ENCODE results near the gene ATAD3A. TPM values are rescaled to one million over a fixed set of nuclear protein-coding genes. Genes with fewer than 3 reads are reported as not detected.

ATAD3A gene
- total RNA-seq, 1 experiment from 2014 or later, result 92.7 TPM

DNA sequence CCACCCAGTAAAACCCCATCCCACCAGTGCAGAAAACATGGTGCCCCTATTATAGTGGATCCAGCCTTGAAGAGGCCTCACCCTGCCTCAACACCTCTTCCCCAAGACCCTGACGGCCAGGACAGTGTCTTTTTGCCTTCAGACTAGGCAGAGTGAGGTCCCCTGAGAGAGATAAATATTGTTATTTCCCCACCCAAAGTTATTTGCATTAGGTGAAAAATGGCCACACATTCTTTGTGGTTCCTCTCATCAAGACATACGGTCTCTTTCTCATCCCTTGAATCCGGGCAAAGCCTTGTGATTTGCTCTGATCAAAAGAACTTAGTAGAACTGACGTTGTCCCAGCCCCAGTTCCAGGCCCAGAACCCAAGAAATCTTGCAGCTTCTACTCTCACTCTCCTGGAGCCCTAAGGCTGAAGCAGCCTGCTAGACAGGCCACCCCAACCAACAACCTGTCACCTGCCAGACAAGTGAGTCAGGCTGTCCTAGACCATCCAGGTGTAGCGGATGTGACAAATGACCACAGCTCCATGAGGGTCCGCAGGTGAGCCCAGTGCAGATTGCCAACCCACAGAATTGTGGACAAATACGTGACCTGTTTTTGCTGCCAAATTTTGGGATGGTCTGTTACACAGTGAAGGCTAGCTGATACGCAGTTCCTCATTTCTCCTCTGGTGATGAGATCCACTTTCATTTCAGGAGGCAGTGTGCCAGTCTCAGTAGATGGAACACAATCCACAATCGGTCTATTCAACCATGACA is 70.8 kb downstream of the ATAD3A start:
- no TSS peak for BruUV-seq (replicated peaks)
- H3K36me3 ChIP-seq (ENCODE audit: insufficient read depth, low read length, poor library complexity, severe bottlenecking), result no peaks in the 10 kb centered on the region
- DNase-seq (ENCODE audit: low spot score), result no peak
- intact Hi-C loops (cut with micrococcal nuclease; ENCODE audit: unreplicated experiment), result no loop called here
- H3K4me1 ChIP-seq (ENCODE audit: insufficient read depth, low read length, poor library complexity, severe bottlenecking), result no peaks in the 10 kb centered on the region
- no peak overlapping the region for H3K4me3 ChIP-seq (ENCODE audit: low read depth, low read length, poor library complexity, severe bottlenecking)
- peaks cover 36% of the 10 kb centered on the region for H3K27me3 ChIP-seq (replicated peaks; ENCODE audit: insufficient read depth, low read depth, low read length, poor library complexity)
- CTCF ChIA-PET, result no interaction called here
- no peaks in the 10 kb centered on the region for H3K9me3 ChIP-seq (ENCODE audit: low read depth, low read length, poor library complexity, severe bottlenecking)
- TF ChIP-seq, protein P1, sequence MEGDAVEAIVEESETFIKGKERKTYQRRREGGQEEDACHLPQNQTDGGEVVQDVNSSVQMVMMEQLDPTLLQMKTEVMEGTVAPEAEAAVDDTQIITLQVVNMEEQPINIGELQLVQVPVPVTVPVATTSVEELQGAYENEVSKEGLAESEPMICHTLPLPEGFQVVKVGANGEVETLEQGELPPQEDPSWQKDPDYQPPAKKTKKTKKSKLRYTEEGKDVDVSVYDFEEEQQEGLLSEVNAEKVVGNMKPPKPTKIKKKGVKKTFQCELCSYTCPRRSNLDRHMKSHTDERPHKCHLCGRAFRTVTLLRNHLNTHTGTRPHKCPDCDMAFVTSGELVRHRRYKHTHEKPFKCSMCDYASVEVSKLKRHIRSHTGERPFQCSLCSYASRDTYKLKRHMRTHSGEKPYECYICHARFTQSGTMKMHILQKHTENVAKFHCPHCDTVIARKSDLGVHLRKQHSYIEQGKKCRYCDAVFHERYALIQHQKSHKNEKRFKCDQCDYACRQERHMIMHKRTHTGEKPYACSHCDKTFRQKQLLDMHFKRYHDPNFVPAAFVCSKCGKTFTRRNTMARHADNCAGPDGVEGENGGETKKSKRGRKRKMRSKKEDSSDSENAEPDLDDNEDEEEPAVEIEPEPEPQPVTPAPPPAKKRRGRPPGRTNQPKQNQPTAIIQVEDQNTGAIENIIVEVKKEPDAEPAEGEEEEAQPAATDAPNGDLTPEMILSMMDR (conservative IDR thresholded peaks at IDR 0.05; ENCODE audit: low read depth, low read length), result no peak
- TF ChIP-seq EZH2 (IDR thresholded peaks at IDR 0.05; ENCODE audit: borderline replicate concordance, low read depth, low read length, poor library complexity, severe bottlenecking), result no peak
- POLR2A ChIA-PET (ENCODE audit: low non-redundant PET), result no interaction called here
- no peak overlapping the region for H3K27ac ChIP-seq (ENCODE audit: low read depth, low read length, poor library complexity, severe bottlenecking)

DNA sequence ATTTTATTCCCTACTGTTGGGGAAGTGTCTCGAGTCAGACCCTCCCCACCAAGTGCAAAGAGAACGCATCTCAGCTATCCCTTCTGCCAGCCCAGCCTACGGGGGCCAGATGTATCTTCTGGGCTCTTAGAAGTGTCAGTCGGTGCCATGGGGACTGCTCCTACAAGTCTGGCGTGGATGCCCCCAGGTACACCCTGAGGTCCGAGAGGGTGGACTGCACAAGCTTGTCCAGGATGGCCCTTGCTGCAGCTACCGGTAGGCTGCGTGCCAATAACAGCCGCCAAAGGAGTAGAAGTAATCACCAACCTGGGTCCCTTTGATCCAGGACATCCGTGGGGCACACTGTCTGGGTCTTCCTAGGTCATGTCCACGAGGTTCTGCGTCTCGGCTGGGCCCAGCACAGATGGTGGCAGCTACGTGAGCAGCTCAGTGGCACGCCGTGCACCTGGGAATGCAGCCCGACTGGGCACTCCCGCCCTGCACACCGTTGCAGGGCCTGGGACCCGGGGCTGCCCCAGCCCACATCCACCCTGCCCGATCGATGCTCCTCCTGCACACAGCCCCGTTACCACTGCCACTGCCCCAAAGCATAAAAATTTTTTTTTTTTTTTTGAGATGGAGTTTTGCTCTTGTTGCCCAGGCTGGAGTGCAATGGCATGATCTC is 71.5 kb downstream of the ATAD3A start:
- TF ChIP-seq, protein P1 (conservative IDR thresholded peaks at IDR 0.05; ENCODE audit: low read depth, low read length), result no peak
- no peak for TF ChIP-seq EZH2 (IDR thresholded peaks at IDR 0.05; ENCODE audit: borderline replicate concordance, low read depth, low read length, poor library complexity, severe bottlenecking)
- H3K27ac ChIP-seq (ENCODE audit: low read depth, low read length, poor library complexity, severe bottlenecking), result no peak overlapping the region
- peaks cover 34% of the 10 kb centered on the region for H3K27me3 ChIP-seq (replicated peaks; ENCODE audit: insufficient read depth, low read depth, low read length, poor library complexity)
- H3K4me3 ChIP-seq (ENCODE audit: low read depth, low read length, poor library complexity, severe bottlenecking), result no peak overlapping the region
- no peaks in the 10 kb centered on the region for H3K9me3 ChIP-seq (ENCODE audit: low read depth, low read length, poor library complexity, severe bottlenecking)
- H3K4me1 ChIP-seq (ENCODE audit: insufficient read depth, low read length, poor library complexity, severe bottlenecking), result no peaks in the 10 kb centered on the region
- ChIA-PET CTCF (no interaction called here), POLR2A (ENCODE audit: low non-redundant PET) (no interaction called here)
- no peaks in the 10 kb centered on the region for H3K36me3 ChIP-seq (ENCODE audit: insufficient read depth, low read length, poor library complexity, severe bottlenecking)
- intact Hi-C loops (cut with micrococcal nuclease; ENCODE audit: unreplicated experiment), result no loop called here
- no peak for DNase-seq (ENCODE audit: low spot score)
- no TSS peak for BruUV-seq (replicated peaks)

Other genes with a start within 250 kb of the ATAD3A start
- gene UBE2J2, start 238.3 kb upstream of the ATAD3A start, total RNA-seq (2021), result 86.4 and 92.8 TPM in 2 replicates
- 4.5 and 13.0 TPM in 2 replicates for gene SCNN1D, start 231.7 kb upstream of the ATAD3A start, total RNA-seq (2021)
- gene ACAP3, start 204.2 kb upstream of the ATAD3A start, total RNA-seq (2021), result 67.6 and 71.9 TPM in 2 replicates
- 28.5 and 31.3 TPM in 2 replicates for gene PUSL1, start 203.6 kb upstream of the ATAD3A start, total RNA-seq (2021)
- gene INTS11, start 187.5 kb upstream of the ATAD3A start, total RNA-seq (2021), result 156 and 182 TPM in 2 replicates
- gene CPTP, start 187.4 kb upstream of the ATAD3A start, total RNA-seq (2021), result 17.0 and 20.8 TPM in 2 replicates
- gene TAS1R3, start 180.9 kb upstream of the ATAD3A start, total RNA-seq (2021), result 0.21 and 0.39 TPM in 2 replicates
- gene DVL1, start 162.7 kb upstream of the ATAD3A start, total RNA-seq (2021), result 48.0 and 58.1 TPM in 2 replicates
- gene MXRA8, start 153.6 kb upstream of the ATAD3A start, total RNA-seq (2021), result 0.55 and 0.73 TPM in 2 replicates
- 172 and 176 TPM in 2 replicates for gene AURKAIP1, start 137.0 kb upstream of the ATAD3A start, total RNA-seq (2021)
- 206 and 213 TPM in 2 replicates for gene CCNL2, start 112.8 kb upstream of the ATAD3A start, total RNA-seq (2021)
- 137 and 151 TPM in 2 replicates for gene MRPL20, start 104.9 kb upstream of the ATAD3A start, total RNA-seq (2021)
- gene ANKRD65, start 90.9 kb upstream of the ATAD3A start, total RNA-seq (2021), result not detected in 2 replicates
- gene VWA1, start 76.5 kb upstream of the ATAD3A start, total RNA-seq (2021), result 0.92 and 2.7 TPM in 2 replicates
- 0.22 and 0.39 TPM in 2 replicates for gene ATAD3C, start 62.5 kb upstream of the ATAD3A start, total RNA-seq (2021)
- gene ATAD3B, start 40.4 kb upstream of the ATAD3A start, total RNA-seq (2021), result 46.1 and 68.9 TPM in 2 replicates
- 6.8 and 9.1 TPM in 2 replicates for gene TMEM240, start 28.5 kb downstream of the ATAD3A start, total RNA-seq (2021)
- 182 and 193 TPM in 2 replicates for gene SSU72, start 62.7 kb downstream of the ATAD3A start, total RNA-seq (2021)
- 1.7 and 2.5 TPM in 2 replicates for gene FNDC10, start 88.0 kb downstream of the ATAD3A start, total RNA-seq (2021)
- gene MIB2, start 103.3 kb downstream of the ATAD3A start, total RNA-seq (2021), result 38.7 and 49.8 TPM in 2 replicates
- 0.55 and 0.67 TPM in 2 replicates for gene MMP23B, start 120.0 kb downstream of the ATAD3A start, total RNA-seq (2021)
- 38.1 and 39.4 TPM in 2 replicates for gene CDK11B, start 146.8 kb downstream of the ATAD3A start, total RNA-seq (2021)
- gene SLC35E2B, start 180.6 kb downstream of the ATAD3A start, total RNA-seq (2021), result 56.3 and 60.5 TPM in 2 replicates
- 56.1 and 58.9 TPM in 2 replicates for gene CDK11A, start 212.2 kb downstream of the ATAD3A start, total RNA-seq (2021)